GM20000 (cell line): ENCODE measurements around the gene SNAPC4.

Experiments
- DNase-seq: peaks from one replicate; pipeline ENCODE4 v3.0.0; 2012; ENCODE audit warnings: low spot score
- CTCF ChIP-seq: IDR thresholded peaks from 2 replicates; pipeline ENCODE4 v1.5.1; 2012; ENCODE audit warnings: mild to moderate bottlenecking, control low read depth; ENCODE audit errors: extremely low read depth, missing control alignments

Gene SNAPC4

GRCh38 chr9:136351252-136351800, 48.6 kb downstream of the SNAPC4 start:
- TF ChIP-seq CTCF = no peak

More at GRCh38 chr9:136351252-136351800, 48.6 kb downstream of the SNAPC4 start:
- no peak for DNase-seq
